SJSA1 (cell line): ENCODE measurements around the gene COL6A5. TPM values are rescaled to one million over a fixed set of nuclear protein-coding genes. Genes with fewer than 3 reads are reported as not detected.
"Not testable (repeated sequence)": the region's sequence is repeated elsewhere in the genome, so short reads cannot be mapped to it uniquely, and the experiment has no call there.

Experiments
- DNase-seq, 2 experiments: peaks; one replicate each; pipeline ENCODE4 v3.0.0-alpha.2; 2015 to 2020; ENCODE audit warnings: low spot score in 2 of 2, low read depth in 1 of 2
- H3K27ac ChIP-seq: fragments of 250-450 bp; sonication (Bioruptor Pico); 2 replicates; pipeline ENCODE4 v1.5.1; 2020; ENCODE audit warnings: mild to moderate bottlenecking, moderate library complexity
- H3K27me3 ChIP-seq: fragments of 250-450 bp; sonication (Bioruptor Pico); replicated peaks from 2 replicates; pipeline ENCODE4 v1.5.1; 2020; ENCODE audit warnings: mild to moderate bottlenecking, moderate library complexity
- H3K36me3 ChIP-seq: fragments of 250-450 bp; sonication (Bioruptor Pico); 2 replicates; pipeline ENCODE4 v1.5.1; 2020; ENCODE audit warnings: mild to moderate bottlenecking
- H3K4me1 ChIP-seq: fragments of 250-450 bp; sonication (Bioruptor Pico); replicated peaks from 2 replicates; pipeline ENCODE4 v1.6.1; 2021; ENCODE audit warnings: mild to moderate bottlenecking
- H3K4me3 ChIP-seq: fragments of 250-450 bp; sonication (Bioruptor Pico); 2 replicates; pipeline ENCODE4 v1.5.1; 2020; ENCODE audit warnings: mild to moderate bottlenecking
- H3K9me3 ChIP-seq: fragments of 250-450 bp; sonication (Bioruptor Pico); replicated peaks from 2 replicates; pipeline ENCODE4 v1.5.1; 2020; ENCODE audit warnings: mild to moderate bottlenecking
- total RNA-seq: library from RNA; depleted of rRNA; stranded (reverse); fragments of >200 nt; shearing (Covaris generic); gene quantifications from 2 replicates; pipeline ENCODE4 v1.2.3, GENCODE V29; 2014; rRNA removed

Gene COL6A5, protein sequence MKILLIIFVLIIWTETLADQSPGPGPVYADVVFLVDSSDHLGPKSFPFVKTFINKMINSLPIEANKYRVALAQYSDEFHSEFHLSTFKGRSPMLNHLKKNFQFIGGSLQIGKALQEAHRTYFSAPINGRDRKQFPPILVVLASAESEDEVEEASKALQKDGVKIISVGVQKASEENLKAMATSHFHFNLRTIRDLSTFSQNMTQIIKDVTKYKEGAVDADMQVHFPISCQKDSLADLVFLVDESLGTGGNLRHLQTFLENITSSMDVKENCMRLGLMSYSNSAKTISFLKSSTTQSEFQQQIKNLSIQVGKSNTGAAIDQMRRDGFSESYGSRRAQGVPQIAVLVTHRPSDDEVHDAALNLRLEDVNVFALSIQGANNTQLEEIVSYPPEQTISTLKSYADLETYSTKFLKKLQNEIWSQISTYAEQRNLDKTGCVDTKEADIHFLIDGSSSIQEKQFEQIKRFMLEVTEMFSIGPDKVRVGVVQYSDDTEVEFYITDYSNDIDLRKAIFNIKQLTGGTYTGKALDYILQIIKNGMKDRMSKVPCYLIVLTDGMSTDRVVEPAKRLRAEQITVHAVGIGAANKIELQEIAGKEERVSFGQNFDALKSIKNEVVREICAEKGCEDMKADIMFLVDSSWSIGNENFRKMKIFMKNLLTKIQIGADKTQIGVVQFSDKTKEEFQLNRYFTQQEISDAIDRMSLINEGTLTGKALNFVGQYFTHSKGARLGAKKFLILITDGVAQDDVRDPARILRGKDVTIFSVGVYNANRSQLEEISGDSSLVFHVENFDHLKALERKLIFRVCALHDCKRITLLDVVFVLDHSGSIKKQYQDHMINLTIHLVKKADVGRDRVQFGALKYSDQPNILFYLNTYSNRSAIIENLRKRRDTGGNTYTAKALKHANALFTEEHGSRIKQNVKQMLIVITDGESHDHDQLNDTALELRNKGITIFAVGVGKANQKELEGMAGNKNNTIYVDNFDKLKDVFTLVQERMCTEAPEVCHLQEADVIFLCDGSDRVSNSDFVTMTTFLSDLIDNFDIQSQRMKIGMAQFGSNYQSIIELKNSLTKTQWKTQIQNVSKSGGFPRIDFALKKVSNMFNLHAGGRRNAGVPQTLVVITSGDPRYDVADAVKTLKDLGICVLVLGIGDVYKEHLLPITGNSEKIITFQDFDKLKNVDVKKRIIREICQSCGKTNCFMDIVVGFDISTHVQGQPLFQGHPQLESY (N-terminal part only)
- total RNA-seq: not detected in 2 replicates

DNA sequence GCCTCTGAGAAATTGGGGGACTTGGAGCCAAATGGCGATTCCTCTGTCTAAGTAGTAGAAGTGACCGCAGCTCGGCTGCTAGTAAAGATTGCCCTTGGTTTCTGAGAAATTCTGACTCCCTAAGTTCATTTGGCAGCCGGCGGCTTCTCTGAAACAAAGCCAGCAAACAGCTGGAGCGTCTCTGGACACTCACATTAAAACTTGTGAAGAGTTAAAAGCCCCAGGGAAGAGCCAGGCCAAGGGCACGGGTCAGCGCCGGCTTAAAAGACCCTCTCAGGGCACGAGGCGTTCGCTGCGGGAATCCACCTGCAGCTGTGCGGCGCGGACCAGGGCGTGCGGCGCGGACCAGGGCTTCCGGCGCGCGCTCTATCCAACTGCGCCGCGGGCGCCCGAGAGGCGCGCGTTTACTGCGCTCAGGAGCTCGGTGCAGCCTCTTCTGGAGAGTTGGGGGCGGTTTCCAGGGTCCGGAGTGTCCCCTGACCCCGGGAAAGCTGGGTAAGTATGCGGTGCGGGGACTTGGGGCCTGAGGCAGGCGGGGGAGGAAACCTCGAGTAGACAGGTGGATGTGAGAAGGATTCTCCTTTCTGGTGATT, at the start of gene COL6A5:
Gene COL6A5, plus strand, starts transcription at position 186 of the 593 bp plus-strand sequence. CDS start 27,967 bp downstream, outside the sequence.
- H3K9me3 ChIP-seq: no peaks in the 10 kb centered on the region
- H3K27me3 ChIP-seq: peaks cover 27% of the 10 kb centered on the region
- DNase-seq: no peak
- H3K27ac ChIP-seq: no peak within 1 kb of the TSS
- H3K4me1 ChIP-seq: no peaks in the 10 kb centered on the region
- no peak within 1 kb of the TSS for H3K4me3 ChIP-seq
- H3K36me3 ChIP-seq: no peaks in the 10 kb centered on the region

DNA sequence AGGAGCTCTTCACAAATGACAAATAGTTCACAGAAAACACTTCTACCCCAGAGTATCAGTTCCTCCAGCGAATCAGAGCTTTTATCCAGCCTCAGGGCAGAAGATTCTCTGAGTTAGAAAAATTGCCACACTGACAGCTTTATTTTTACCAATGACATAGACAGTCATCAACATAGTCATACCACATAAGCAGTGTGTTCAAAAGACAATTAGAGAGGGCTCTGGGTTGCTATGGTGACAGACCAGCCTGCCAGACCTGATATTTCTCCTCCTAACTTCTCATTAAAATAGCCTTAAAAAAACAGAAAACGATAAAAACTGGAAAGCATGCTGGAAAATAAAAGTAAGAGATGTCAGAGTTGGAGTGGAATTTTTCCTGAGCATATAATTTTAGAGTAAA, 45.9 kb upstream of the COL6A5 start:
- no peak overlapping the region for H3K4me3 ChIP-seq
- no peak overlapping the region for H3K27ac ChIP-seq
- no peak for DNase-seq
- H3K9me3 ChIP-seq: no peaks in the 10 kb centered on the region
- H3K4me1 ChIP-seq: no peaks in the 10 kb centered on the region
- H3K27me3 ChIP-seq: no peaks in the 10 kb centered on the region
- no peaks in the 10 kb centered on the region for H3K36me3 ChIP-seq

DNA sequence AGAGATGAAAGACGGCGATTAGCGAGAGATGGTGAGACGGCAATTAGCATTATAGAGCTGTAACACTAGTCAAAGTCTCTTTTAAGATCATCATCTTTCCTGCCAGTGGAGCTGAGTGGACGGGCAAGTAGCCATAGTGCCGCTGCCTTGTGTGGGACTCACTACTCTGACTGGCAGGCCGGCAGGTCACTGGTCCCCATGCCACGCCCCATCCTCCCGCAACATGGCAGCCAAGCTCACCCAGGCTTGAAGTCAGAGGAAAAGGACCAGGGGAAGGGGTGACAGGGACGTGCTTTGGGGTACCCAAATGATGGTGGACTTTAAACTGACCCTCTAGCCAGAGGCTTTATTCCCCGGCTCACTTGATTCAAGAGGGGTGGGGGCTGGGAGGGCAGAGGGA, 44.6 kb upstream of the COL6A5 start:
- no peaks in the 10 kb centered on the region for H3K36me3 ChIP-seq
- H3K4me3 ChIP-seq: no peak overlapping the region
- no peak overlapping the region for H3K27ac ChIP-seq
- H3K4me1 ChIP-seq: no peaks in the 10 kb centered on the region
- DNase-seq: no peak
- H3K9me3 ChIP-seq: no peaks in the 10 kb centered on the region
- H3K27me3 ChIP-seq: no peaks in the 10 kb centered on the region

DNA sequence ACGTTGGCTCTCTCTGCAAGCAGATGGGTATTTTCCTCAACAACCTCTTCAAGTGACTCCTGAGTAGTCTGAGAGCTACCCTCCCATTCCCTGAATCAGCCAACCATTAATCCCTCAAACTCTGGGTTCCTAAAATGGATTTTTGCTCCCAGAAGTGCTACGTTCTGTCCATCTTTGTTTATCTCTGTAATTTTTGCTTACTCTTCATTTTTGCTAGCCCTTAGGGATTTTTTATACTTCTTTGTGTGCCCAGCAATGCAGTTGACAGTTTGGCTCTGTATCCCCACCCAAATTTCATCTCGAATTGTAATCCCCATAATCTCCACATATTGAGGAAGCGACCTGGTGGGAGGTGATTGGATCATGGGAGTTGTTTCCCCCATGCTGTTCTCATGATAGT, 35.4 kb upstream of the COL6A5 start:
- Histone ChIP-seq H3K4me1 (no peaks in the 10 kb centered on the region), H3K4me3 (no peak overlapping the region), H3K9me3 (no peaks in the 10 kb centered on the region), H3K27ac (no peak overlapping the region), H3K36me3 (no peaks in the 10 kb centered on the region), H3K27me3 (no peaks in the 10 kb centered on the region)
- no peak for DNase-seq

DNA sequence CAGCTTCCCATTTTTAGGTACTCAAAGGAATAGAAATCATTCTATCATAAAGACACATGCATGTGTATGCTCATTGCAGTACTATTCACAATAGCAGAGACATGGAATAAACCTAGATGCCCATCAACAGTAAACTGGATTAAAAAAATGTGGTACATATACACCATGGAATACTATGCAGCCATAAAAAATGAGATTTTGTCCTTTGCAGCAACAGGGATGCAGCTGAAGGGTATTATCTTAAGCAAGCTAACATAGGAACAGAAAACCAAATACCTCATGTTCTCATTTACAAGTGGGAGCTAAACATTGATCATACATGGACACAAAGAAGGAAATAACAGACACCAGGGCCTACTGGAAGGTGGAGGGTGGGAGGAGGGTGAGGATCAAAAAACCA, 33.1 kb upstream of the COL6A5 start:
- Histone ChIP-seq H3K36me3 (no peaks in the 10 kb centered on the region), H3K9me3 (no peaks in the 10 kb centered on the region), H3K27ac (no peak overlapping the region), H3K4me1 (no peaks in the 10 kb centered on the region), H3K27me3 (no peaks in the 10 kb centered on the region), H3K4me3 (no peak overlapping the region)
- no peak for DNase-seq

DNA sequence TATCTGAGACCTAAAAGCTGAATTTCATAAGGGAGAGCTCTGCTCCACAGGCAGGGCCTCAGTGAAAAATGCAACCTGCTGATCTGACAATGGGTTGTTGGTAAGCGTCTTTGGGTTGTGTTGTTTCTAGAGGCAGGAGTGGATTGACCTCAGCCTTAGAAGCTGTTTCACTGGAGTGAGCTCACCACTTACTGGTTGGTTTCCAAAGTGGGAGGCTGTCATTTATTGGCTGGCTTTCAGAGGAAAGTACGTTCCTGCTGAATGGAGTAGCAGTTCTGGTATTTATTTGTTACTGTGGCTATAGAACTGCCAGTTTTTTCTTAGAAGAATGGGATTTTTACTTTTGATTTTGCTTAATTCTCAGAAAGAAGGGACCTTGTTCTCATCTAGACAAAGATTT, 29.3 kb upstream of the COL6A5 start:
- H3K27ac ChIP-seq: no peak overlapping the region
- no peaks in the 10 kb centered on the region for H3K36me3 ChIP-seq
- H3K9me3 ChIP-seq: no peaks in the 10 kb centered on the region
- H3K27me3 ChIP-seq: no peaks in the 10 kb centered on the region
- no peak for DNase-seq
- H3K4me1 ChIP-seq: no peaks in the 10 kb centered on the region
- no peak overlapping the region for H3K4me3 ChIP-seq

DNA sequence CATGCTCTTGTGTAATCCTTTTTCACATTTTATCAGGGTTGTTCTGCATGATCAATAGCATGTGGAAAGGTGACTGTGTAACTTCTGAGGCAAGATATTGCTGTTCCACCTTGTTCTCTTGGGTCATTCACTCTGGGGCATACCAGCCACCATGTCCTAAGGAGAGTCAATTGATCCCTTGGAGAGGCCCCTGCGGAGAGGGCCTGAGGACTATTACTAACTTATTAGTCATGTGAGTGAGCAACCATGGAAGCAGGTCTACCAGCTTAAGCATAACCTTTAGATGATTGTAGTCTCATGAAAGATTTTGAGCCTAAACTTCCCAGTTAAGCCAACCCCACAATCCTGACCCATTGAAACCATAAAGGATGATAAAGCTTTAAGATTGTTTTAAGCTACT, 22.0 kb upstream of the COL6A5 start:
- no peak for DNase-seq
- Histone ChIP-seq H3K27me3 (no peaks in the 10 kb centered on the region), H3K4me1 (no peaks in the 10 kb centered on the region), H3K4me3 (no peak overlapping the region), H3K36me3 (no peaks in the 10 kb centered on the region), H3K27ac (no peak overlapping the region), H3K9me3 (no peaks in the 10 kb centered on the region)

DNA sequence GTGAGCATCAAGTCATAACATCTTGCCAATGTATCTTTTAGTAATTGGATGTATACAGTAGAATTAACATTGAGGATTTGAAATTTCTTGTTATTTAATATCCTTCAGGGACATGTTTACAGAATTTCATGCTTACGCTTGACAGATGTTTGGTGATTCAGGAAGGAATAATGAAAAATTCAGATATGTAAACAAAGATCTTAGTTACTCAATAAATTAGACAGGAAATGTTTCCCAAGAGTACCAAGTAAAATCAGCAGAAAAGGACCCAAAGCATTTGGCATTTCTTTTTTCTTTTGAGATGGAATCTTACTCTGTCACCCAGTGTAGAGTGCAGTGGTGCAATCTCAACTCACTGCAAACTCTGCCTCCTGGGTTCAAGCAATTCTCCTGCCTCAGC, 4.7 kb upstream of the COL6A5 start:
- H3K27me3 ChIP-seq: peaks cover 15% of the 10 kb centered on the region; the same call in 1 of the 2 replicates
- DNase-seq: no peak
- no peak overlapping the region for H3K4me3 ChIP-seq
- H3K4me1 ChIP-seq: no peaks in the 10 kb centered on the region
- H3K27ac ChIP-seq: no peak overlapping the region
- no peaks in the 10 kb centered on the region for H3K9me3 ChIP-seq
- no peaks in the 10 kb centered on the region for H3K36me3 ChIP-seq

DNA sequence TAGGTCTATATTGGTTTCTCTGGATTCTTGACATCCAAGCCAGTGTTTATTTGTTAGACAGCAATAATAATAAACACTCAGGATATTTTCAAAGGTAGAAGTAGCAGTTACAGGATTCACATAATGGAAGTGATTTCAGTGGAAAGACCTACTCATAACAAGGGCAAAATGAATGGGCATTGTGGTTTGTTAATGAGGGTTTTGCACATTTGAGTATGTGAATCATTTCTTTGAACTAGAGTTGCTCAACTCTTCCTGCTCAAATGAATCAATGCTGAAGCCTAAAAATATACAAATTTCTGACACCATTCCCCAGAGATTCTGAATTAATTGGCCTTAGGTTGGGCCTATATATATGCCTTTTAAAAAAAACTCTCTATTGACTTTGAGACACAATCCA, 4.1 kb upstream of the COL6A5 start:
- Histone ChIP-seq H3K9me3 (no peaks in the 10 kb centered on the region), H3K27me3 (peaks cover 21% of the 10 kb centered on the region; the same call in 1 of the 2 replicates), H3K27ac (no peak overlapping the region), H3K4me3 (no peak overlapping the region), H3K4me1 (no peaks in the 10 kb centered on the region), H3K36me3 (no peaks in the 10 kb centered on the region)
- DNase-seq: no peak

DNA sequence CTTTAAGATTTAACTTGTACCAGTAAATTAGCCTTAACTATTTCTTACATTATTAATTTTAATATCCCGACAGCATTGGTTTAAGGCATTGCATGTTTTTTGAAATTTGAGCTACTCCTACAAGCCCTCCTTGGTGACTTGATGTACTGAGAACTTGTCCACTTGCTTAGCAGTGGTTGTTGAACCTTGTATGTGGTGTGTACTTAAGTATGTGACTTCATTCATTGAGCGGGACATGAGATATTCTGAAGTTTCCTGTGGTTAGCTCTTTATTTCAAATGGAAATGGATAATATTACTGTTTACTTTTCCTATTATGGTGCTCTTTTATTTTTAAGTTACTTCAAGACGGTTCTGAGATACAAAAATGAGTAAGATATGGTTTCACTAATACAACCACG, 3.6 kb upstream of the COL6A5 start:
- H3K9me3 ChIP-seq: no peaks in the 10 kb centered on the region
- peaks cover 26% of the 10 kb centered on the region for H3K27me3 ChIP-seq
- no peaks in the 10 kb centered on the region for H3K36me3 ChIP-seq
- no peaks in the 10 kb centered on the region for H3K4me1 ChIP-seq
- no peak for DNase-seq
- H3K4me3 ChIP-seq: no peak overlapping the region
- no peak overlapping the region for H3K27ac ChIP-seq

DNA sequence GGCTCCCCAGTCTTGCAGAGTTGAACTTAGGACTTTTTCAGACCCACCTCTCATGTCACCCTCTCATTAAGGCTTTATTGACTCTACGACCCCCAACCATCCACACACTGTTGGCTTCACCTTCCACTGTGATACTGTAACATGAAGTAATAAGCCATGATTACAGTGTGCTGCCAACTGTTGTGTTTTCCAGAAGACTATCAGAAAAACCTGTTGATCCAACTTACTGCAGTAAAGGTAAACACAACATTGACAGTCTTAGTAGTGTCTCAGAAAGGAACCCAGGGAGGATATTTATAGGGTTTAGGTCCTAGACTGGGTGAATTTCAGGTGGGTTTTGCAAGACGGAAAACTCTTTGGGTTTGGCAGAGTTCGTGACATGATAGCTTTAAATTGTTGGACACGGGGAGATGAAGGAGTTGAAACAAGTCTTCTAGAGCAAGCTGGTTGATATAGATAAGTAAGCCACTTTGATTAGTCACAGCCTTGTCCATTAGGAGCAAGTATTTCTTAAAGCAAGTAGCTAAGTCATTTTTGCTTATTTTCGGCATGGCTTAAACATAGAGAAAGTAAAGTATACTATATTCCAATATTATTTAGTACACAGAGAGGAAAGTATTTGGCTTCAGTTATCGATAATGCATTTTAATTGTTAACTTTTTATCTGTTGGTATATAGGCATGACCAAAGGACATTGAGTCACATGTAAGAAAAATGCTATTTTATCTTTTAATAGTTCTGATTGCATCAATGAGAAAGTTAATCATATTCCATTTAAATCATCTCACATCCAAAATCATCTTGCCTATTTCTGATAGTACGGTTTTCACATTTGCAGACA, 2.4 kb upstream of the COL6A5 start:
- no peak for DNase-seq
- H3K4me1 ChIP-seq: no peaks in the 10 kb centered on the region
- no peaks in the 10 kb centered on the region for H3K36me3 ChIP-seq
- no peak overlapping the region for H3K27ac ChIP-seq
- no peak overlapping the region for H3K4me3 ChIP-seq
- H3K9me3 ChIP-seq: no peaks in the 10 kb centered on the region
- peaks cover 27% of the 10 kb centered on the region for H3K27me3 ChIP-seq

DNA sequence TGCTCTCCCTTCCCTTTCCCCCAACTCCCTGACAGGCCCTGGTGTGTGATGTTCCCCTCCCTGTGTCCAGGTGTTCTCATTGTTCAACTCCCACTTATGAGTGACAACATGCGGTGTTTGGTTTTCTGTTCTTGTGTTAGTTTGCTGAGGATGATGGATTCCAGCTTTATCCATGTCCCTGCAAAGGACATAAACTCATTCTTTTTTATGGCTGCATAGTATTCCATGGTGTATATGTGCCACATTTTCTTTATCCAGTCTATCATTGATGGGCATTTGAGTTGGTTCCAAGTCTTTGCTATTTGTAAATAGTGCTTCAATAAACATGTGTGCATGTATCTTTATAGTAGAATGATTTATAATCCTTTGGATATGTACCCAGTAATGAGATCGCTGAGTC, 2.8 kb downstream of the COL6A5 start:
- H3K4me3 ChIP-seq, DNase-seq, H3K36me3 ChIP-seq, H3K9me3 ChIP-seq, H3K27ac ChIP-seq, H3K4me1 ChIP-seq: not testable (repeated sequence)
- H3K27me3 ChIP-seq: peaks cover 27% of the 10 kb centered on the region

DNA sequence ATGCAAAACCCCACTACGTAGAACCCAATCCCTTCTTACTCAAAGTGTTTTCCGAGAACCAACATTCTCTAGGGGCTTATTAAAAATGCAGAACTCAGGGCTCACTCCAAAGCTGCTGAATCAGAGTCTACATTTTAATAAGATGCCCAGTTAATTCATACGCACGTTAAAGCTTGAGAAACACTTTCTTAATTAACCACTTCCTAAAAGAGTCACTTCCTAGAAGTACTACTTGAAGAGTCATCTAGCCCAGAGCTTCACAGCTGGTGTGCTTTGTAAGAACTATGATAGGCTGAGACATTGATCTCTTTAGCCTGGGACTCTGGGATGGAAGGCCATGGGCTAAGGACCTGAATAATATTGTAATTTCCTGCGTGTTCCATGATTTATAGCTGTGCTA, 9.0 kb downstream of the COL6A5 start:
- H3K27me3 ChIP-seq: no peaks in the 10 kb centered on the region
- no peak overlapping the region for H3K27ac ChIP-seq
- H3K36me3 ChIP-seq: no peaks in the 10 kb centered on the region
- no peak overlapping the region for H3K4me3 ChIP-seq
- no peaks in the 10 kb centered on the region for H3K4me1 ChIP-seq
- DNase-seq: no peak
- no peaks in the 10 kb centered on the region for H3K9me3 ChIP-seq
